Bronchial epithelial cell (primary cell): ENCODE measurements around the gene UBR3. TPM values are rescaled to one million over a fixed set of nuclear protein-coding genes. Genes with fewer than 3 reads are reported as not detected.

Experiments used
- DNase-seq: peaks from one replicate; pipeline ENCODE4 v3.0.0-alpha.2; 2010; ENCODE audit warnings: low read depth
- FAIRE-seq: peaks from 2 replicates; lab custom pipeline; 2011; peaks lifted over from hg19 to GRCh38; lab: Jason Lieb, UNC
- H3K27me3 ChIP-seq: 2 replicates; pipeline ENCODE4 v1.5.1; 2011; ENCODE audit warnings: low read length; ENCODE audit not compliant: control insufficient read depth, insufficient read depth
- H3K36me3 ChIP-seq: 2 replicates; pipeline ENCODE4 v1.5.1; 2011; ENCODE audit warnings: low read length; ENCODE audit not compliant: control insufficient read depth, insufficient read depth
- H3K4me3 ChIP-seq: 2 replicates; pipeline ENCODE4 v1.5.1; 2011; ENCODE audit warnings: mild to moderate bottlenecking, low read depth, low read length, control low read depth
- CTCF ChIP-seq: IDR thresholded peaks from 2 replicates; pipeline ENCODE4 v1.5.1; 2011; ENCODE audit warnings: mild to moderate bottlenecking, moderate library complexity, low read length, control low read depth, inconsistent platforms; ENCODE audit not compliant: insufficient read depth, severe bottlenecking
- total RNA-seq: library from RNA; depleted of rRNA; stranded (reverse); fragments of >200 nt; gene quantifications from 2 replicates; pipeline ENCODE4 v1.2.1, GENCODE V29; 2014

Gene UBR3
- total RNA-seq, 1 donor from 2014 or later, result 18.4 TPM

GRCh38 chr2:169964740-169965139 lies 137.5 kb downstream of the UBR3 start:
- TF ChIP-seq CTCF, result no peak
- Histone ChIP-seq H3K4me3 (no peak overlapping the region), H3K36me3 (no peaks in the 10 kb centered on the region), H3K27me3 (no peaks in the 10 kb centered on the region)
- no peak for DNase-seq
- FAIRE-seq, result no peak

- H3K36me3 ChIP-seq, result no peaks in the 10 kb centered on the region
- H3K27me3 ChIP-seq, result no peaks in the 10 kb centered on the region
- no peak for TF ChIP-seq CTCF
- no peak overlapping the region for H3K4me3 ChIP-seq
- DNase-seq (no peak), FAIRE-seq (no peak)
Observed at GRCh38 chr2:169965495-169965894, 138.2 kb downstream of the UBR3 start.

GRCh38 chr2:169966454-169966853 lies 139.2 kb downstream of the UBR3 start:
- TF ChIP-seq CTCF, result no peak
- H3K36me3 ChIP-seq, result no peaks in the 10 kb centered on the region
- DNase-seq (no peak), FAIRE-seq (no peak)
- H3K27me3 ChIP-seq, result no peaks in the 10 kb centered on the region
- H3K4me3 ChIP-seq, result no peak overlapping the region

GRCh38 chr2:169968743-169969142 lies 141.5 kb downstream of the UBR3 start:
- no peak for TF ChIP-seq CTCF
- Histone ChIP-seq H3K27me3 (no peaks in the 10 kb centered on the region), H3K36me3 (no peaks in the 10 kb centered on the region), H3K4me3 (no peak overlapping the region)
- no peak for FAIRE-seq
- DNase-seq, result no peak

- no peak for FAIRE-seq
- peaks cover 1% of the 10 kb centered on the region for H3K36me3 ChIP-seq
- no peaks in the 10 kb centered on the region for H3K27me3 ChIP-seq
- TF ChIP-seq CTCF, result no peak
- no peak overlapping the region for H3K4me3 ChIP-seq
- DNase-seq, result no peak
Observed at GRCh38 chr2:169975221-169975620, 148.0 kb downstream of the UBR3 start.

- Histone ChIP-seq H3K27me3 (no peaks in the 10 kb centered on the region), H3K36me3 (peaks cover 1% of the 10 kb centered on the region), H3K4me3 (no peak overlapping the region)
- TF ChIP-seq CTCF, result no peak
- FAIRE-seq, result no peak
- DNase-seq, result no peak
Observed at GRCh38 chr2:169976335-169976851, 149.1 kb downstream of the UBR3 start.
